GM18909 (cell line): ENCODE results near the gene TEX54.
"Not testable (repeated sequence)": the region's sequence is repeated elsewhere in the genome, so short reads cannot be mapped to it uniquely, and the experiment has no call there.

Experiments used
- ATAC-seq: cut with Tn5 transposase; IDR thresholded peaks from one replicate; pipeline ENCODE4 v1.9.1; 2021; ENCODE audit warnings: mild to moderate bottlenecking; ENCODE audit not compliant: unreplicated experiment, poor library complexity

Gene TEX54

GRCh38 chr11:62839050-62839945 lies 6.7 kb upstream of the TEX54 start, which contains the start of gene WDR74:
TSS of gene WDR74 (minus strand) at chr11:62839590. CDS start at chr11:62839570, 20 bp downstream.
- peak; percentile 55 for ATAC-seq

DNA sequence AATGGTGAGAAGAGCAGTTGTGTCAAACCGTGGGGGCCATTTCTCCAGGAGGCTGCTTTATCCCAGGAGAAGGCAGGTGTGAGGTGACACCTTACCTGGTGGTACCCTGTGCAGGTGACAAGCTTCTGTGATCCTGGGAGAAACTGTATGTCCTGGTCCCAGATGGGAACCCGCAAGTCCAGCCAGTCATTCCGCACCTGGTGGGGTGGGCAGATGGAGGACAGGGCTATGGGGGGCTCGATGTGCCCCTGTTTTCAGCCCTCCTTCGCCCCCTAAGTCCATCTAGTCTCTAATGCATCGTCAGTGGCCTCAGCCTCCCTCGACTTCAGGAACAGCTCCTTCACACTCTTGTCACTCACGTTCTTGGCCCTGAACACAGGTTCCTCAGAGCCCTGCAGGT lies 2.7 kb upstream of the TEX54 start:
- ATAC-seq: no peak

DNA sequence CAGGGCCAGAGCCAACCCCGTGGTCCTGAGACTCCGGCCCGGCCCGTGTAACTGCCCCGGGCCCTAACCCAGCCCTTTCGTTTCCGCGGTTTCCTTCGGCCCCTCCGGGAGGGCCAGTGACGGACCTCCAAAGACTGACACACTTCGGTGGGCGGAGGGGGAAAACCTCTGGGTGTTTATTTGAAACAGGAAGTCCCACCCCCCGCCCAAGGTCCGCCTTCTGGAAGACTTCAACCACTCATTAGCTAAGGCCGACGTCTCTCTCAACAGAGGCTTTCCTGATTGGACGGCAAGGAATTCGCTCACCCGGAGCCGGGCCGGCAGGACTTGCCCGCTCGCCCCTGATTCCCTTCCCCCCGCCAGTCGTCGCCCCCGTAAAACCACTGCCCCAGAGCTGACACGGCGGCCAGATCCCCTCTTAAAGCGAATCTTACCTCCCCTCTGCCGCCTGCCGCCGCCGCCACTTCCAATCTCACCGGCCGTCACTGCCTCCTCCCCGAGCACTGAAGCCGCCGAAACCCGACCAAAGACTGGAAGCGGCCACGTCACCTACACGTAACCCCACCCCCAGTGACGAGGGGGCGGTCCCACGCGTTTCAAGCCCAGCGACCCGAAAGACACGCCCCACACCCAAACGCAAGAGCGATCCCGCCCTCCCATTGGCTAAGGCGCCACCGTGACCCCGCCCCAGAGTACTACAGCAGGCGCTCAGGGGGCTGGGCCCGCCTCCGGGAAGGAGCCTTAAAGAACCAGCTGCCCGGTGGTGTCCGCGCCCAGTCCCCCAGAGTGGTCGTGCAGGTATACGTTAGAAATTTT lies 913 bp downstream of the TEX54 start, which contains the start of gene STX5:
STX5 (minus strand) TSS at position 532 of the 816 bp plus-strand sequence. CDS start 808 bp downstream, outside the sequence.
- peak; percentile 86 for ATAC-seq

DNA sequence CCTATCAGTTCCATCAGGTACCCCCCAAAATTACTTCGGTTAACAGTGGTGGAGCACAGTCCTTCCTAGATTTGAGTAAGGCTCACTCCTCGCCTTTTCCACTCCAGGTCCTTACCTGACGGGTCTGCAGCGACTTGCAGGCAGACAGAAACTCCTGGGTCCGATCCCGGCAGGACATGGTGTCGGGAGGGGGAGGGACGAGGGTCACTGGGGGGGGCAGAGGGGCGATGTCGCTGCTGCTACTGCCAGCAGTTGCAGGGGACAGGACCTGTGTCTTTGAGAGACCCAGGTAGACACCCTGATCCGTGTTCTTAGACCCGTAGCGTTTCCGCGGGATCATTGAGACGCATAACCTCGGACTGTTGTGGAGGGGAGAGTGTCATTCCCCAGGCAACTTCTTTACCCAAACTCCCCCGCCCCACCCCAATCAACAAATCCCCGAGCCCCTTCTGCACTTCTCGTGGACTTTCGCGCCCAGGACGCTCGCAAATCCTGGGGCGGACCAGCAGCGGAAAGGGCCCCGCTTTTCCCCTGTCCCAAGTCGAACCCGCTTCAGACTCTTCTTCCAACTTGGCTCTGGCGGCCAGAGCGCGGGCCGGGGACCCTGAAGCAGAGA lies 1.6 kb downstream of the TEX54 start:
- ATAC-seq: no peak

GRCh38 chr11:62828130-62828529 lies 4.5 kb downstream of the TEX54 start:
- ATAC-seq: not testable (repeated sequence)

- no peak for ATAC-seq
These were observed 9.0 kb downstream of the TEX54 start for GRCh38 chr11:62823677-62824076.

GRCh38 chr11:62817129-62817528 lies 15.5 kb downstream of the TEX54 start:
- ATAC-seq: no peak

DNA sequence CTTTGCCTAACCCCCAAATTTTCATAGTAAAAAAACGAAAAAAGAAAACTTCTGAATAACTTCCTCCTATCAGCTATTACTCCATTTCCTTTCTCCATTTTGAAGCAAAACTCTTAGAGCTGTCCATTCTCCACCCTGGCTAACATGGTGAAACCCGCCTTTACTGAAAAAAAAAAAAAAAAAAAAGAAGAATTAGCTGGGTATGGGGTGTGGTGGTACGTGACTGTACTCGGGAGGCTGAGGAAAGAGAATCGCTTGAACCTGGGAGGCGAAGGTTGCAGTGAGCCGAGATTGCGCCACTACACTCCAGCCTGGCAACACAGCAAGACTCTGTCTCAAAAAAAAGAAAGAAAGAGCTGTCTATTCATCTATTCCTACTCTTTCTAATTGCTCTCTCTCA lies 16.1 kb downstream of the TEX54 start:
- ATAC-seq: no peak

- no peak for ATAC-seq
These were observed 21.0 kb downstream of the TEX54 start for GRCh38 chr11:62811659-62812058.

GRCh38 chr11:62810748-62811147 lies 21.9 kb downstream of the TEX54 start:
- no peak for ATAC-seq

DNA sequence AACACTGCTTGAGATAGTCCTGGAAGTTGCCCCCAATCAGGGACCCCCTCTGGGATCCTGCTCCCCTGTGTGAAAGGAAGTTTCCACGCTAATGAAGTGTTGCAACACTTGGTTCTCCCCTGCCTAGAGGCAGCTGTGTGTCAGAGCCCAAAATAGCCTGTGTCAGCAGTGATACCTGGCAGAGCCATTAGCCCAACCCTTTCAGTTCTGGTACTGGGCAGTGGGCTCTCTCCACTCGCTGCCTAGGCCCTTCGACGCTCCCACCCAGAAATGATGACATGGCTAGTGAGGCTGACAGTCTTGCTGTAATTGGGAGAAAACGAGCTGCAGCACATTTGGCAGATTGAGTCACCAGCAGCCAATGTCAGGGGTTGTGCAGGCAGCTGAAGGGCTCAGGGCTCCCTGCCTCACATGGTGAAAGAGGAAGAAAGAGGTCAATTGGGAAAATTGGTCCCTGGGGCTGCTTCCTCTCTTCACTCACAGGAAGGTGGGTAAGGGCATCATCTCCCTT lies 26.0 kb downstream of the TEX54 start:
- no peak for ATAC-seq

DNA sequence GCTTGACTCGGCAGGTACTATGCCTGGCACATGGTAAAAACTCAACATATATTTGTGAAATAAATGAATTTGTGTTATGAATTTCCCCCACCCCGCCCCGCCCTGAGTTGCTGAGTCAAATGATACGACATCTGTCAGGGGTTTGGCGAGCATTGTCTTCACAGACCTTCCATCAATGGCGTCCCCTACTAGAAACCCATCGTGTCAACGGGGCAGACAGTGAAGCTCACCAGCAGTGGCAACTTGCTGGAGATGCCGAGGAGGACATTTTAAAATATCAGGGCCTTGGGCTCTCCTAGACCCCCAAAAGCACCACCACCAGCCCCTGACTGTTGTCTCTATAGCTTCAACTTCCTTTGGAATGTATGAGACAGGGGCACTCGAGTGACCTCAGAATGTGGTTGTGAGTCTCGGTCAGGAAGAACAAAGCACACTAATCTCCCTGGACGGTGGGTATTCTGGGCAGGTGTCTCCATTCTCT lies 26.6 kb downstream of the TEX54 start:
- ATAC-seq: no peak

DNA sequence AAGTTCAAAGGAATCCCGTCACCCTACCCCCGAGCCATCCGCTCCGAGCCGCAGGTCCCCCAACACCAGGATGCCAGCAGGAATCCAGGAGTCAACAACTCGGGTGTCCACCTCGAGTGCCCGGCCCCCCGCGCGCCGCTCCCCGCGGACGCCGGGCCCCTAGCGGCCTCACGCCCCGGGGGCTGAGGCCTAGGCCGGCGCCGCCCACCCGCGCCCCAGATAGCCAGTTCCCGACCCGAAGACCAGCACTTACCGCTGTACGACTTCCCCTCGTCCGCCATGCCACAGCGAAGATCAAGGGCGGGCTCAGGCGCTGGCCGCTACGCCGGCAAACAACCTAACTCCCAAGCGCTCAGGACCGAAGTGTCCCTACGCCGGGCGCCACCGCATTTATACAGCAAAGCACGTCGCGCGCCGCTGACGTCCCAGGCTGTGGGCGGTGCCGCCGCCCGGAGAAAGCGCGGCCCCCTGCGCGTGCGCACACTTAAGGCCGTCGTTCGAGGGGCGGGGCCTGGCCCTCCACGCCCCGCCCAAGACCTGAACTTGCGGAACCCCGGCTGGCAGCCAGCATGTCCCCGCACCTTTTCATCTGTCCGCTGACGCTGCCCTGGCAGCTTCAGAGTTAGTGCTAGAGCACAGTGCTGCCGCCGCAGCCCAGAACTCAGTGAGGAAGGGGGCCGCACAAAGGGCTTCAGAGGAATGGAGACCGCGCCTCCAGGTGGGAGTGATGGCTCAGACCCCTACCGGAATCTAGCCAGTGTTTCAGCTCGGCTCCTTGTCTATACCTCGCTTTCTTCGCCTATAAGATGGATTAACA lies 27.4 kb downstream of the TEX54 start, which contains the start of gene NXF1:
NXF1 (minus strand) TSS at position 365 of the 817 bp plus-strand sequence; CDS start at position 281, 84 bp downstream.
- ATAC-seq: peak; percentile 83

DNA sequence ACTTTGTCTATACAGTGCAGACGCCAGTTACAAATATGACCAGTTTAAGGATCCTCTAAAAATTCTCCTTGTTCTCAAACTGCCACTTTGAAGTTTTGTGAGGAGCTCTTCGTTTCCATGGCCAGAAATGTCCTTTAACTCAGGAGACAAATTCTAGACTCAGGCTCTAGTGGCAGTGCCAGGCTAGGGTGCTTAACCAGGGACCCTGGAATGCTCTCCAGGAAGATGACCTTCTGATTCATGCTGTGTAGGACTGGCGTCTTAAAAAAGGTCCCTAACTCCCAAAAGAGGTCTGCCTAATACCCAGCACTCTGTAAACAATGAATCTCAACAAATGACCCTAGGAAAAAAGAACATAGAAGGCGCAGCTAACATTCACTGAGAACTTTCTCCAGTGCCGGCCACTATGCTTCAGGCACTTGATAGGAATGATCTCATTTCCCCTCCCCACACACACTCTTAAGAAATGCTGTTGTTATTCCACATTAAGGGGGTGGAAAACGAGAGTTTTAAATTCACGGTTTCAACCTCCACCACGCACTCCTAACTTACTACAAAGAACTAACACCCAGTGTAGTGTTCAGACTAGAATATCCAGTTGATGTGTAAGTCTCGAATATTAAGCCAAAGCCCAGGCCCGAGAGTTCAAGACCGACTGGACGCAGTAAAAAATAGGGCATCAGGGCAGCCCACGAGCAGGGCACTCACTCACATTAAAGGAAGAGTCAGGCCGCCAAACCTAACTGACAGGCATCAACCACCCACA lies 28.1 kb downstream of the TEX54 start:
- ATAC-seq: peak; percentile 3

DNA sequence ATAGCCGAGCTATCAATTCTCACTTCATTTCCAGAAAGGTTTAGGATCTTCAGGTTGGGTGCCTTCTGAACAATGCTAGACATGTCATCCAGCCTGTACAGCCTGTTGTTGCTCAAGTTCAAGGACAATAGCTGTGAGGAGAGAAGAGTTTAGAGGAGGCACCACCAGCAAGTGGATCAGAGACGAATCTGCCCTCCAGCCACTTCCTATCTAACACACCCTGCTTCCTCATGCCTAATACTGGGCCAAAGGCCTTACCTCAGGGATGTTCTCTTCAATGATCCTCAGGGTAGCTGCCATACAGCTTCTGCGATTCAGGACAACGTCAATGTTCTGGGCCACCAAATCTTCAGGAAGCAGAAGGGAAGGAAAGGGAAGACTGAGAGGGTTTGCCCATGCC lies 31.6 kb downstream of the TEX54 start:
- ATAC-seq: no peak

DNA sequence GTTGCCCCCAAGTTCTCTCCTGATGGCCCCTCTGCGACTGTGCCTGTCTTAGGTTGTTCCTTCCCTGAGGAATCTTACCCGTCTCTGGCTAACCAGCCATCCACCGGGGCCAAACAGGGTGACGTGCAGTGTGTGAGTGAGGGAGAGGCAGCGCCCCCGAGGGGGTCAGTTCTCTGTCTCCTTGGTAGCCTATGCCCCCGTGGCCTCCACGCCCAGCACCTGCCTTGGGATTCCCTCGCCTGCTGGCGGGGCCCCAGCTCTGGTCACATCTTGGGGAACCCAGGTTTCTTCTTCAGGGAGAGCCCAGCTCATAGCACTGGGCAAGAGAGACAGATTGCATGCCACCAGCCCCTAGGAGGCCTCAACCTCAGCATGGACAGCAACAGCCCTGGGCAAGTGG lies 33.2 kb downstream of the TEX54 start:
- ATAC-seq: no peak

DNA sequence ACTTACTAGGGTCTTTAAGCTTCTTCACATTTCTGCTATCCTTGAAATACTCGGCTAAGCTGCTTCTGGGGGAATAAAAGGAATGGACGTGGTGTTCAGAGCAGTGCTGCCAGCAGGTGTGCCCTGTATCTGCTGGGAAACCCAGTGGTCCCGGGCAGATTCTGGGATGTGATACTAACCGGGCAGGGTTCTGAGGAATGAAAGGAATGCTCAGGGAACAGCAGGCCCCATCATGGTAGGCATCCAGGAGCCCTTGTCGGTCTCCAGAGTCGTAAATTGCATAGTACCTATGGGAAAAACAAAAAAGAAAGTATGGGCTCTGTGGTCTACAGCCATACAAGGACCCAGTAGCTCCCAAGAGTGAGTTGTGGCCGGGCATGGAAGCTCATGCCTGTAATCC lies 36.4 kb downstream of the TEX54 start:
- ATAC-seq: no peak

GRCh38 chr11:62794201-62794775 lies 38.4 kb downstream of the TEX54 start:
- no peak for ATAC-seq
